ENCODE measurements around the gene PTPRZ1.

Gene PTPRZ1

GRCh38 chr7:122063146-122063545, 190.2 kb downstream of the PTPRZ1 start:
- DNase-seq, result no peak

GRCh38 chr7:122064971-122065370, 192.0 kb downstream of the PTPRZ1 start:
- DNase-seq, result no peak

DNA sequence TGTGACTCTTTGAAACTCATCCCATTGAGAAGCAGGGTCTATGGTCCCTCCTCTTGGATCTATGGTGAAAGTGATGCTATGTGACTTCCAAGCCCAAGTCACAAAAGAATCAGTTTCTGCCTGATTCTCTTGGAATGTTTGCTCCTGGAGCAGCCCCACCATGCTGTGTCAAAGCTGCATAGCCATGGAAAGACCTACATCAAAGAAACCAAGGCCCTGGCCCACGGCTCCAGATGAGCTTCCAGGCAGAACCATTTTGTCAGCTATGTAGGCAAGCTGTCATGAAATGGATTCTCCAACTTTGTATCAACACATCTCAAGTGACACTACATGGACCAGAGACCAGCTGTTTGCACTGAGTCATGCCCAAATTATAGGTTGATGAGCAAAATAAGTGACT, 194.1 kb downstream of the PTPRZ1 start:
- DNase-seq, result no peak

GRCh38 chr7:122068046-122068445, 195.1 kb downstream of the PTPRZ1 start:
- DNase-seq, result no peak

DNA sequence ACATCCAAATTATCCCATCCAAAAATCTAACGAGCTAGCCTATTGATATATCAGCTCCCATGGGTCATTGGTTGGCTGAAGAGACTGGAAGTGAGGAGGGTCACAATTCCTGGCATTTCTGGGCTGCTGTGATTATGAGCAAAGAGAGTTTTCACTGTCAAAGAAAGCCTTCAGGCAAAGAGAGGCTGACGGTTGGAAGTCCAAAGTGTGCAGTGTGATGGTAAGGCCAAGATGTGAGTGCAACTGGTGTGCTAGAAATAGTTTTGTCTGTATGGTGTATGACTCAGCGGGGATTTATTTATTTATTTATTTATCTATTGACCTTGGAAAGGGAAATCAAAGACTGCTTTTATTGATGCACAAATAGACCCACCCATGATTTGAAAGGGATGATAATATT, 196.0 kb downstream of the PTPRZ1 start:
- no peak for DNase-seq

DNA sequence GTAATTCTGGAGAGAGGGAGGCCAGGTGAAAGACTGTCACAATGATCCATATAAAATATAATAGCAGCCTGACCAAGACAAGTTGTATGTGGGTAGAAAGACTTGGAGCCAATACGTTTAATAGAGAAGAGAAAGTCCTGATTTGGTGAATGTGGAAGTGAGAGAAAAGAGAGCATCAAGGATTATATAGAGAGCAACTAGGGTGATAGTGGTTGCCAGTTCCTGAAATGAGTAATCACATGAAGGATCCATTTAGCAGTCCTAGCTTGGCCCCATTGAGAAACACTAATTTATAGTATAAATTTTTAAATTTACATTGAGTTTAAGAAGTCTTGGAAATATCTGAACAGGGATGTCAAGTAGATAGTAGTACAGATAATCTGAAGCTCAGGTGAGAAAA, 197.1 kb downstream of the PTPRZ1 start:
- no peak for DNase-seq

- DNase-seq, result no peak
Measured at GRCh38 chr7:122070834-122071233, 197.9 kb downstream of the PTPRZ1 start.

DNA sequence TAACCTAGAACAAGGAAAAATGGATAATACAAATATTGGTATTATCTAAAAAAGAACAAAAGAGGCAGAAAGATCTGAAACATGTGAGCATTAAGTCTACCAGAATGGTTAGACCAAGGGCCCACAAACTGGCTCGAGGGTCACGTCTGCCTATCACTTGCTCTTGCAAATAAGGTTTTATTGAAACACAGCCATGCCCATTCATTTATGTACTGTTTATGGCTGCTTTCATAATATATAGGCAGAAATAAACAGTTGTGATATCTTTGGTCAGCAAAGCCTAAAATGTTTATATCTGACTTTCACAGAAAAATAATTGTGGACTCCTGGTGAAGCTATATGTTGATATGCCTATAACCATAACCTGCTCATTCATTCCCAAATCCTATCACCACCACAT, 199.3 kb downstream of the PTPRZ1 start:
- no peak for DNase-seq

GRCh38 chr7:122072924-122073599, 200.1 kb downstream of the PTPRZ1 start:
- no peak for DNase-seq

DNA sequence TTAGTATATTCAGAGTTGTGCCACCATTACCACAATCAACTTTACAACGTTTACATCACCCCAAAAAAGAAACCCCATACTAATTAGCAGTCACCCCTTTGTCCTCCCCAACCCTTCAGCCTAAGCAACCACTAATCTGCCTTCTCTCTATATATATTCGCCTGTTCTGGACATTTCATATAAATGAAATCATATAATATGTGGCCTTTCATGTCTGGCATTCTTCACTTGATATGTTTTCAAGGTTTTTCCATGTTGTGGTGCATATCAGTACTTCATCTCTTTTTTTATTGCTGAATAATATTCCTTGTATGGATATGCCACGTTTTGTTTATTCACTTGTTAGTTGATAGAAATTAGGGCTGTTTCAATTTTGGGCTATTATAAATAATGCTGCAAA, 200.7 kb downstream of the PTPRZ1 start:
- no peak for DNase-seq

DNA sequence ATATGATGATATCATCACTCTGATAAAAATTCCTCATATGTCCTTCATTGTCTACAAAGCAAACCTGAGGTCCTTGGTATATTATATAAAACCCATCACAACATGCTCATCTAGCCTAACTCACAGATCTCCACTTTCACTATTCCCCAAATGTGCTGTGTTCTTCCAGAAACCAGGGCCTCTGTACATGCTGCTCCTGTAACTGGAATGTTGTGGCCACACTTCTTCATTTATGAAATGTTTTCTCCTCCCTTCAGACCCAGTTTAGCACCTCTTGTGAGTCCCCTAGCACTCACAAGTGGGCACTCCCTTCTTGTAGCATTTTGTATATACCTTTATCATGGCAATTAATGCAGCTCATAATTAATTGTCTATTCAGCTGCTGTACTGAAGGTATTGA, 209.2 kb downstream of the PTPRZ1 start:
- DNase-seq, result no peak

DNA sequence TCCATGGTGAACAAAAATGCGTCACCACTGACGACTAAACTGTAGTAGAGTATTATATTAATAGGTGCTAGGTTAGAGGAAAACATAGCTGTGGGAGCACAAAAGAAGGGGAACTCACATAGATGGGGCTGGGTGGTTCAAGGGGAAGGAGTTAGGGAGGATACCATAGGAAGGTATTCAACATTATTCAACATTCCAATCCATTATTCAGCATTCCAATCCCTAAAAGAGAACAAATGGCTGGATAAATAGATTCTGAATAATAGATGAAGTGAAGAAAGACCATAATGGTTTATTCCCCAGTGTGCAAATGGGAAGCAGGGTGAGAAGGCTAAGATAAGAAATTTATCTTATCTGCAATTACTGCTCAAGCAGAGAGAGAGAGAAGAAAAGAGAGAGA, 209.7 kb downstream of the PTPRZ1 start:
- DNase-seq, result no peak

GRCh38 chr7:122092964-122093797, 220.2 kb downstream of the PTPRZ1 start:
- DNase-seq, result peak; percentile 39

GRCh38 chr7:122094549-122094948, 221.6 kb downstream of the PTPRZ1 start:
- no peak for DNase-seq

DNA sequence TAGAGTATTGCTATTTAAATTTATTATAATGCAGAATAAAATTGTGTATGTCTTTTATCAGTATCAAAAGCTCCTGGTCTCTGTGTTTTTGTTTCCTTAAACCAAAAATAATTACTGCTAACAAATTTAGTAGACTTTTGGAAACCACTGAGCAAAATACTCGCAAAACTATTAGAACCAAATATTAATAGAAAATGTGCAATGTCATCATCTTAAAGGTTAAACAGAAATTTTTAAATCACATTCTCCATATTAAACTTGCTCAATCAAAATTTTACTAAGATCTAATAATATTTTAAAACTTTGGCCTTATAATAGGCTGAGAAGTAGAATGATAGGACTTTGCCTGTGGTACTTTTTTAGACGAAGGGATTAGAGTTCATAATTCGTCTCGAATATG, 222.7 kb downstream of the PTPRZ1 start:
- DNase-seq, result no peak

GRCh38 chr7:122100021-122100420, 227.1 kb downstream of the PTPRZ1 start:
- no peak for DNase-seq

DNA sequence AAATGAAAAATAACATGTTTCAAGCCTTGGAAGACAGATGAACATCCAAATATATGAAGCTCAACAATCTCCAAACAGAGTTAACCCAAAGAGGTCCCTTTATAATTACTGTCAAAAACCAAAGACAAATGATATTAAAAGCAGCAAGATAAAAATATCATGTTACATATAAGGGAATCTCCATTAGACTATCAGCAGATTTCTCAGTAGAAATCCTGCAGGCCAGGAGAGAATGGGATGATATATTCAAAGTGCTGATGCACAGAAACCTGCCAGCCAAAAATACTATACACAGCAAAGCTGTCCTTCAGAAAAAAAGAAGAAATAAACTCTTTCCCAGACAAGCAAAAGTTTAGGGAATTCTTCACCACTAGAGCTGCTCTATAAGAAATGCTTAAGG, 230.1 kb downstream of the PTPRZ1 start:
- DNase-seq, result no peak

Data from activated CD8-positive, alpha-beta memory T cell treated with anti-CD3 and anti-CD28 coated beads, Interleukin-2, amount 50 U/mL, for 4 hours (primary cell).